Measurements from ENCODE around the gene OPN3. TPM values are rescaled to one million over a fixed set of nuclear protein-coding genes. Genes with fewer than 3 reads are reported as not detected.
A peak's percentile ranks its signal among the peaks of the same experiment; 100 is the strongest.

Gene OPN3
- total RNA-seq, 1 donor from 2014 or later = 15.4 TPM

- DNase-seq = no peak
Measured at GRCh38 chr1:241645199-241645598, 5.0 kb upstream of the OPN3 start.

DNA sequence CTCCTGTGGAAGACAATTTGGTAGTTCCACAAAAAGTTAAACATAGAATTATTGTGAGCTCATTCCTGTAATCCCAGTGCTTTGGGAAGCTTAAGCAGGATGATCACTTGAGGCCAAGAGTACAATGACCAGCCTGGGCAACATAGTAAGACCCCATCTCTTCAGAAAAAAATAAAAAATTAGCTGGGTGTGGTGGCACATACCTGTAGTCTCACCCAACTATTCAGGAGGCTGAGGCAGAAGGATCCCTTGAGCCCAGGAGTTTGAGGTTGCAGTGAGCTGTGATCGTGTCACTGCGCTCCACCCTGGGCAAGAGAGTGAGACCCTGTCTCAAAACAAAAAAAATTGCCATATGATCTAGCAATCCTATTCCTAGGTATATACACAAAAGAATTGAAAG is 4.1 kb upstream of the OPN3 start:
- no peak for DNase-seq

DNA sequence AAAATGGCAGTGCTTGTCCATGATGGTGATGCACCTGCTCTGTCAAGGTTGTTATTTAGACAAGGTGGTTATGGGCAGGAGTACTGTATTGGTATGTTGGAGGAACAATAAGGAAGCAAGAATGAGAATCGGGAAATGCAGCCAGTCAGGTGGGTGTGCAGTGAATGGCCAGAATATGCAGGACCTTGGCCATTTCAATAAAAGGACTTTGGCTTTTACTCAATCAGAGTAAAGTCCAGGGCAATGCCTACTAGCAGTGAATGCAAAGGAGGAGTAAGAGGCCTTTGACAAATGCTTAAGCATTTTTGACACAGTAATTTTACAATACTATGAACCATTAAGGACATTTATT is 2.4 kb upstream of the OPN3 start:
- no peak for DNase-seq

DNA sequence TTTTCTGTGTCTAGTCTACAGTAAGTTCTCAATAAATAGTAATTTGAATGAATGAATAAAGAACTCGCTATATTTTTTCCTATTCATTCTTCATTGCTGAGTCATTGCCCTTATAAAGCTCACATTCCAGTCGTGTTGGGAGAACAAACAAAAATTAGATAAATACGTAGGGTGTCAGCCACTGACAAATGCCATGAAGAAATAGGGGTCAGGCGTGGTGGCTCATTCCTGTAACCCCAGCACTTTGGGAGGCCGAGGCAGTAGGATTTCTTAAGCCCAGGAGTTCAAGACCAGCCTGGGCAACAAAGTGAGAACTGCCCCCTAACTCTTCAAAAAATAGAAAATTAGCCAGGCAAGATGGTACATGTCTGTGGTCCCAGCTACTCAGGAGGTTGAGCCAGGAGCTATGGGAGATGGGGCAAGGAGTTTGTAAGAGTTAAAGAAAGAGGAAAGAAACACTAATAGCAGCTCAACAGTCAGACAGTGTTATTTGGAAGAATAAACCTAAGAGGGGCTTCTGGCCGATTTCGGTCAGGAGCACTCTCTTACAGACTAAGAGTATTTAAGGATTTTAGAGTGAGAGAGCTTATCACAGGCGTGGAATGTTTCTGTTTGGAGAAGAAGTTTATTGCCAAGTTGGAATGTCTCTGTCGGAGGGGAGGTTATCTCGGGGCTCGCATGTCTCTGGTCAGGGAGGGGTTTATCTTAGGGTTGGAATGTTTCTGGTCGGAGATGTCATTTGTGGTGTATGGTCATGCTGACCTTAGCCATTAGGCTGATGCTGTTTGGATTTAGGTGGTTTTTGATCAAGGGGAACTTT is 1.8 kb upstream of the OPN3 start:
- no peak for DNase-seq

DNA sequence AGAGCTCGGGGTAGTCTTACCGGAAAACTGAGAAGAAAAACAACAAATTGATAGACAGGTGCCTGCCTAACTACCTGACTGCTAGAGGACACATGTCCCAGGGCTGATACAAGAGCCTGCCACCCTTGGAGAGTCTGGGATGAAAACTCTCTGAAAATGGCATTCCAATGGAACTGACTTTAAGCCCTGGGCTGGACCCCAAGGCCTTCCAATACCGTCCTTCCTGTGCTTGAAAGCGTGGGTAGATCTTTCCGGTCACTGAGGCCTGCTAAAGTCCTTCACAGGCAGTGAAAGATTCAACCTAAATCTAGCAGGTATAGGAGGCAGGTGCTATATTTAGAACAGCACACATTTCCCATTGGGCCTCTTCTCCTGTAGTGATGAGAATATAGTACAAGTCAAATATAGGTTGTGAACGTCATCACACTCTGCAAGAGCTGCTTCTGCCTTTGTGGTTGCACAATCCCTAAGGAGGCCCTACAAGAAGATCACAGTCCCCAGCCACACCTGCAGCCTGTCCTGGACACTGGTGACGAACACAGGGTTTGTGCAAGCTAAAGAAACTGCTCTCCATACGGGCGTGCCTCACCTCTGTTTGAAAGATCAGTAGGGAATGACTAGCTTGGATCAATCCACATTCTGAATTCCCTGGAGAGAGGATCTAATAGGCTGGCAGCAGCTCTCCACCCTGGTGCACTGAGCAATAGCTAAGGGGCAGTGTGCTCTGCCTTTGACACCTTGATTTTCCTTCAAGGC is 876 bp upstream of the OPN3 start:
- DNase-seq = peak; percentile 33

DNA sequence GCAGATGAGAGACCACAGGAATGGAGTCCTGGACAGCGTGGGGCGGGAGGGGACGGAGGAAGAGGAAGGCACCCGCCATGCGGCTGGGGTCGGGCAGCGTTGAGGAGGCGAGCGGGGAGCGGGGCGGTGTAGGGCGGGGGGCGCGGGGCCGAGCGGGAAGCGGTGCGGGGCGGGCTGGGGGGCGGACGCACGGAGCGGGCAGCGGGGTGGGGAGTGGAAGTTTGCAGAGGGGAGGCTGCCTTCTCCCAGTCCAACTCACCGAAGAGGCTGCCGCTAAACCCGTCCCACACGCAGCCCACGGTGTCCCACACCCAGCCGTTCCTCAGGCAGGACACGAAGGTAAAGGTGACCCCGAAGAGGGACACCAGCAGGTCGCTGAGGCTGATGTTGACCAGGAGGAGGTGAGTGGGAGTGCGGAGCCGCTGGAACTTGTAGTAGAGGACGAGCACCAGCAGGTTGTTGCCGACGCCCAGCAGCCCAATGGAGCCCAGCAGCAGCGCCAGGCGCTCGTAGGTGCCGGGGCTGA is 483 bp downstream of the OPN3 start:
- DNase-seq = peak; percentile 56

DNA sequence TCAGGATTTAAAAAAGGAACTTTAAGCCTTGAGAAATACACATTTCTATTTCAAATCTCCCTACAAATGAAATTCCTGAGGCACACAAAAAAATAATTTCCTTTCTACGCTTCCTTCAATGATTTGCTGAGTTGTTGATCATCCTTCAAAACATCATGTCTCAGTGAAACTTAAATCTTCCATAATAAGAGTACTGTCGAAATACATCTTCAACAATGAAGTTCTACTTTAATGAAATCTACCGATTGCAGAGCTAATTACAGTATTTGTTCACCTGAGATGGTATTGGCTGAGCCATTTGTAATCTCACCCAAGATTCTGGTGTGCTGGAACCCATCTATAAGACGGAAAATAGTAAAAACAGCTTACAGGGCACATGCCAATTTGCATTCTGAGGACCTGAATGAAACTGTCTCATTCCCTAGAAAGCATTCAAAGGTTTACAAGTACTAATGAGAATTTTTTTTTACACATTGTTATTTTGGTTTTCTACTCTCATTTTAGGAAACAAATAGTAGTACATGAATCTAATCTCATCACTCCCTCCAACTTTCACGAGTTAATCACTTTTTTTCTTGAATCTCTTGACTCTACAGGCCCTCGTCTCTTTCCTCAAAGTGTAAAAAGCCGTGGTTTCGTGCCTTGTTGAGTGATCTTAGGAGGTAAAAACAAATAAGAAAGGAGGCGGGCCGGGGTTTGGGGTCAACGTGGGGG is 1.1 kb downstream of the OPN3 start:
- DNase-seq = peak; percentile 41

GRCh38 chr1:241638099-241638682 is 2.0 kb downstream of the OPN3 start:
- DNase-seq = no peak

DNA sequence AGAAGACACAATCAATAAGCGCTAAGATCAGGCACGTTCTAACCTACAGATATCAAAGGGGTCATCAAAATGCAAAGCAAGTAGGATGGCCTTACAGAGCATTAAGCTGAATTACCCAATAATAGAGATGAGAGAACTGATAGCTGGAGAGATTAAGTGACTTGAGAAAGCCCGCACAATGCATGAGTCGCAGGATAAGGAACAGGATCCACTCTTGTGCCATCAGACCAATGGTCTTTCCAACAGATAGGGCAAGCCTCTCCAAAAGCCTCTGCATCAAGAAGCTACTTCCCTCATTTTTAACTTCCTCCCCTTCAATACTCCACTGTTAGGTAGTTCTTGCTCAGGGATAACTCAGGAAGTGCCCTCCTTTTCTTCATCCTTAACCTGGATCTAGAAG is 2.6 kb downstream of the OPN3 start:
- no peak for DNase-seq

- DNase-seq = no peak
Measured at GRCh38 chr1:241637046-241637590, 3.1 kb downstream of the OPN3 start.

- DNase-seq = peak; percentile 12
Measured at GRCh38 chr1:241636291-241636690, 3.9 kb downstream of the OPN3 start.

GRCh38 chr1:241635556-241636152 is 4.5 kb downstream of the OPN3 start:
- no peak for DNase-seq

DNA sequence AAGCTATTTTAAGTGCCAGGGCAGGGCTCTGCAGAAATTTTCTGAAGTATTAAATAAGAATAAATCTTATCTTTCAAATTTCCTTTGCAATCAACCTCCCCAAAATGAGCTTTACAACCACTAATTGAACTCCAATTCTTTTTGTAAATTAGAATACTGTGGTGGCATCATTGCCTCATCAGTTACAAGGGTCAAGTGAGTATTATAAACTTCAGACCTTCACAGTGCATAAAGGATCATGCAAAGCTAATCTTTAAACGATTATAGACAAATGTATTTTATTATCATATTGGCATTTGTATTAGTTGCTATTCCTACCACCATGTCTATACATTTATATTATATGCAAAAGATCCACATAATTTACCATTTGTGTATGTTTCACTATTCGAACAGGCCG is 7.2 kb downstream of the OPN3 start:
- DNase-seq = no peak

GRCh38 chr1:241631674-241632073 is 8.5 kb downstream of the OPN3 start:
- DNase-seq = no peak

- no peak for DNase-seq
Measured at GRCh38 chr1:241630899-241631298, 9.3 kb downstream of the OPN3 start.

- no peak for DNase-seq
Measured at GRCh38 chr1:241630476-241630875, 9.7 kb downstream of the OPN3 start.

DNA sequence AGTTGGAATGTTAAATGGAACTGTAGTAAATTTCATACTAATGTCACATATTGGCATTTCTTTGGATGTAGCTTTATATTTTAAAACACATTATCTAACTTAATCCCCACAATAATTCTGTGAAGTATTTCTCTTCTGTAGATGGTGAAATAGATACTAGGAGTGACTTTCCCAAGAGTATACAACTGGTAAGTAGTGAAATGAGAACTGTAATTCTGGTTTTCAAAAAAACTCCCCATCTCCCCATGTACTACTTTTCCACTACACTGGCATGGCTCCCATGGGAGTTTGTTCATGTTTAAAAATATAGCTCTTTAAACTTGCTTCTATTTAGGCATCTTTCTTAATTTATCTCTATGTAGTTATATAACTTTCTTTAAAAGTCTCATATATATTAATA is 10.2 kb downstream of the OPN3 start:
- no peak for DNase-seq

- DNase-seq = peak; percentile 20
Measured at GRCh38 chr1:241627453-241628259, 12.5 kb downstream of the OPN3 start.

DNA sequence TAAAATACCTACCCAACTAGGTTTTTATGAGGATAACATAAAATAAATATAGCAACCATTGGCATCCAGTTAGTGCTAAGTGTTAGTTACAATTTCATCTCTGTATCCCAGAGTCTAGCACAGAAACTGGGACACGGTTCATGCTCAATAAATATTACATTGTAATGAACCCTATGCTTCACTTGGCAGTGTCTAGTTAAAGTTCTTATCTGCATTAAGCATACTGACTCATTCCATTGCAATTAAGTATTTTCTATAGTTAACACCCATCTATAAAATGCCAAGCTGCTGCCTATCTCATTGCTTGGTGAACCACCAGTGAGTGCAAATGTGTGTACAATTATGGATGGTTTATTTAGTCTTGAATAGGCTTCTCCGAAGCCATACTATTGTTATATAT is 15.2 kb downstream of the OPN3 start:
- no peak for DNase-seq

DNA sequence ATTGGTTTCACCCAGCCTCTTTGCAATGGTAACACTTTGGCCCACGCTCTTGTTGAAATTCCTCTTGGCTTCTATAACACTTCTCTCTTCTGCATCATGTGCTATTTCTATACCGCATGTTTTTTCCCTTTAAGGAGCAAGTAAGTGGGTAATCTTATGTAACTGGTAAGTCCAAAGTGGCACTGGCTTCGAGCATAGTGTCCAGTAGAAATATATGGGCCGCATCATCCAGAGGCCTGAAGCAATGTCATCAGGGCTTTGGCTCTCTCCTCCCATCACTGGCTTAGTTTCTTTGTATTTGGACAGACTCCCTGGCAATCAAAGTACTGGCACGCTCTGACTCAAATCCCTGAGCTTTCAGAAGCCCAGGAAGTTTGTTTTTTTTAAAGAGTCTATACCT is 17.5 kb downstream of the OPN3 start:
- DNase-seq = no peak

GRCh38 chr1:241617426-241617825 is 22.7 kb downstream of the OPN3 start:
- DNase-seq = no peak
